HG03521 (cell line): ENCODE measurements around the gene ALG12.

Source experiments
- ATAC-seq: cut with Tn5 transposase; IDR thresholded peaks from one replicate; pipeline ENCODE4 v1.9.1; 2021; ENCODE audit warnings: mild to moderate bottlenecking, moderate library complexity; ENCODE audit not compliant: unreplicated experiment

ALG12 gene

GRCh38 chr22:49958366-49958921 is 40.2 kb upstream of the ALG12 start:
- ATAC-seq, result no peak

GRCh38 chr22:49957826-49958365 is 39.7 kb upstream of the ALG12 start:
- ATAC-seq, result no peak

- ATAC-seq, result no peak
Measured at GRCh38 chr22:49956914-49957825, 38.9 kb upstream of the ALG12 start.

GRCh38 chr22:49956418-49956770 is 38.2 kb upstream of the ALG12 start:
- ATAC-seq, result no peak

- no peak for ATAC-seq
Measured at GRCh38 chr22:49955581-49956417, 37.6 kb upstream of the ALG12 start.

- ATAC-seq, result no peak
Measured at GRCh38 chr22:49954991-49955580, 36.8 kb upstream of the ALG12 start.

- no peak for ATAC-seq
Measured at GRCh38 chr22:49954354-49954753, 36.1 kb upstream of the ALG12 start.

- no peak for ATAC-seq
Measured at GRCh38 chr22:49953680-49954344, 35.6 kb upstream of the ALG12 start.

GRCh38 chr22:49953027-49953679 is 34.9 kb upstream of the ALG12 start:
- no peak for ATAC-seq

- ATAC-seq, result no peak
Measured at GRCh38 chr22:49951986-49952896, 34.0 kb upstream of the ALG12 start.

GRCh38 chr22:49951678-49951985 is 33.4 kb upstream of the ALG12 start:
- no peak for ATAC-seq

- no peak for ATAC-seq
Measured at GRCh38 chr22:49951000-49951677, 32.9 kb upstream of the ALG12 start.

- no peak for ATAC-seq
Measured at GRCh38 chr22:49950396-49950994, 32.3 kb upstream of the ALG12 start.

GRCh38 chr22:49949914-49950292 is 31.7 kb upstream of the ALG12 start:
- no peak for ATAC-seq

GRCh38 chr22:49948958-49949913 is 31.0 kb upstream of the ALG12 start:
- ATAC-seq, result no peak

- no peak for ATAC-seq
Measured at GRCh38 chr22:49948116-49948957, 30.1 kb upstream of the ALG12 start.
